ENCODE results near the gene ARIH2.

Gene ARIH2

GRCh38 chr3:48979451-48979850 is 60.8 kb downstream of the ARIH2 start:
- no peak for DNase-seq

DNA sequence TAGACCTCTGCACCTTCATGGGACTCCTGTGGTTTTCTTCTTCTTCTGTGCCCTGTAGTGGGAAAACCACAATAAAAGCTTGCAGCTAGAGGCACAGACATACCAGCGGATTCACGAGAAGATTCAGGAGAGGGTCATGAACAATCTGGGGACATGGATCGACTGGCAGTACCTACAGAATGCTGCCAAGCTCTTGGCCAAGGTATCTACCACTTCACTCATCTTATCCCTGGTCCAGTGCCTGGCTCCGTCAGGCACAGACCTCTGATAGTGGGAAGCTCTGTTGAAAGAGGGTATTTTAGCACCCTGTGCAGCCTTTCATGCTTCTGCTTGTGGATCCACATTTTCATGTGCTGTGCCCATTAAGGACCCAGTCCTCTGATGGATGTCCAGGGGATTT is 61.7 kb downstream of the ARIH2 start:
- DNase-seq: no peak

DNA sequence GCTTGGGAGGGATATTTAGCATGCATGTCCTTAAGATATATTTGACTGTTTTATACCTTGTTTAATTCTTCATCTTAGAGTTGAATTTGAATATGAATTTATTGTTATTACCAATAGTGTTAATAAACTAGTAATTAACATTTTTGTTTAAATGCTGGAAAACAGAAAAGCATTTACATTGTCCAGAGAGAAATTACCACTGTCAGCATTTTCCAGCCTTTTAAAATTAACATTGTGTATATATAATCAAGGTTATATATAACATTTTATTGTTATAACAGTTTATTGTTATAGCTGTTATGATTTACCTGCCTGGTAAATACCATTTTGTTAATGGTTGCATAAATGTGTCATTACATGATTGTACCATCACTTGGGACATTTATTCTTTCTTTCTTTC is 63.4 kb downstream of the ARIH2 start:
- no peak for DNase-seq

DNA sequence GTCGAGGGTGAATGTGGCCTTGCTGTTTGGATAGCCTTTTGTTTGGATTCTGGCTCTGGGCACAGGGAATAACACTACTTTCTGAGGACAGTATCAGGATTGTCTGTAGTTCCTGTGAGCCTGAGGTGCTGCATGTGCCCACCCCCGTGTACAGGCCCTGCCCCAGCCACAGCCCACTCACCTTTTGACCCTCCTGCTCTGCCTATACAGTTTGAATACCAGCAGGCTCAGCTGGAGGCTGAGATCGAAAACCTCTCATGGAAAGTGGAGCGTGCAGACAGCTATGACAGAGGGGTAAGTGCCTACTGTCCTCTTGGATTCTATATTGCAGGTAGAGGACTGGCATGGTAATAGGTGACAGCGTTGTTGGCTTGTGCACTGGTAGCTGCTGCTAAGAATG is 64.0 kb downstream of the ARIH2 start:
- DNase-seq: no peak

- DNase-seq: no peak
These were observed 64.5 kb downstream of the ARIH2 start for GRCh38 chr3:48983096-48983495.

DNA sequence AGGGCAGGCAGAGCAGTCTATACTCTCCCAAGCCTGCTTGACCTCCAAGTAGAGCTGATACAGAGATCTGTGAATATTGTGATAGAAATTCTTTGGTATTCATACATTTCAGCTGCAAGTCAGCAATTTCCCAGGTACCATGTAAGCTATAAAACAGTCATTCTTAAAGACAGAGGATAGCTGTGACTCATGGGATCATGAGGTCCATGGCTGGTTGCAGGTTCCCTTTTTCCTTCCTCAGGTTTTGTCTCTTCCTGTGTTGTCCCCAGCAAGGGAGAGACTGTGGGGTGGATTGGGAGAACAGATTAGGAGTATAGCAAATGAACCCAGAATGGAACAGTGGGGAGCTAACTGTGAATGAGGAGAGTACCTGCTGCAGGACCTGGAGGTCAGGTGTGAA is 66.0 kb downstream of the ARIH2 start:
- DNase-seq: no peak

DNA sequence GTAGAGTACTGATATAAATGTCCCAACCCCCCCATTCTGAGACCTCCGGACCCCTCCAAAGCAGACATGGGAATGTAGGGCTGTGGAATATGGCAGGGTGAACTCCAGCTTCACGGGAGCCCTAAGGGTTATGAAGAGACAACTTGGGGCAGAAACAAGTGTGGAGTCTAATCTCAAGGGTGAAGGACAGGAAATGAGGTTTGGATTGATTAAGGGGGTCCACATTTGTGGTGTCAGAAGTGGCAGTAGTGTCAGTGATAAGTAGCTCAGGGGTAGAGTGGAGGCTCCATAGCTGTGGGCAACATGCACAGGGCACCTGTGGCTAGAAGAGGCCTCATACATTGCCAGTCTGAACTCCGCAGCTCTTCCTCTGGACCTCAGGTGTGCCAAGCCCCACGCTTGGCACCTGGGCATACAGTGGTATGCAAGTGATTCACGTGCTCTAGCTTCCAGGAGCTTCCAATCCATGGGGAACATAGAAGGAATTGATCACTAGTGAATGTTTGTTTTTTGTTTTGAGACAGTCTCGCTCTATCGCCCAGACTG is 67.3 kb downstream of the ARIH2 start:
- no peak for DNase-seq

DNA sequence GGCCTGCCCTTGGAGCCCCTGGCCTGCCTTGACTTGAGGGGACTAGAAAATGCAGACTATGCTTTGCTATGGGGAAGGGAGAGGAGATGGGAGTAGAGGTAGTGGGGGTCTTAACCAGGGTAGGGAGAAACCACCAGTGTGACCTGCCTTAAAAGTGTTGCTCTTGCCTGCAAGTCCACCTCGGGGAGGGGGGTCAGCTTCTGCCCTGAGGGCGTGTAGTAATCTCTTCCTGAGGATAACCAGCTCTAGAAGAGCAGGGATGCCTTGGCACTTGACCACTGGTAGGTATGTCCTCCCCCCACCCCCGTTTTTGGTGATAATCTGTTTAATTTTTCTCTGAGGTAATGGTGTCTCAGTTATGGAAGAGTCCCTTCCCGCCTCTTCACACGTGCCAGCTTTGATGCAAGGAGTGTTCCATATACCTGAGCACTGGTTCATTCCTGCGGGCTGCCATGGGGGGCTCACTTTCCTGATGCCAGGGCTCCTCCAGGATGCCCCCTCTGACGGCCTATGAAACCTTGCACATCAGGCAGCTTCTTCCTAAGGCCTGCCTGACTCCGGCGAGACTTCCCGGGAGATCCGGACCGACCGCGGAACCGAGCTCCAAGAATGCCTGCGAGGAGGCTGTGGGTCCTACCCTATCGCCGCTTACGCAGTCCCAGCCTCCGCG is 70.6 kb downstream of the ARIH2 start:
- DNase-seq: no peak

DNA sequence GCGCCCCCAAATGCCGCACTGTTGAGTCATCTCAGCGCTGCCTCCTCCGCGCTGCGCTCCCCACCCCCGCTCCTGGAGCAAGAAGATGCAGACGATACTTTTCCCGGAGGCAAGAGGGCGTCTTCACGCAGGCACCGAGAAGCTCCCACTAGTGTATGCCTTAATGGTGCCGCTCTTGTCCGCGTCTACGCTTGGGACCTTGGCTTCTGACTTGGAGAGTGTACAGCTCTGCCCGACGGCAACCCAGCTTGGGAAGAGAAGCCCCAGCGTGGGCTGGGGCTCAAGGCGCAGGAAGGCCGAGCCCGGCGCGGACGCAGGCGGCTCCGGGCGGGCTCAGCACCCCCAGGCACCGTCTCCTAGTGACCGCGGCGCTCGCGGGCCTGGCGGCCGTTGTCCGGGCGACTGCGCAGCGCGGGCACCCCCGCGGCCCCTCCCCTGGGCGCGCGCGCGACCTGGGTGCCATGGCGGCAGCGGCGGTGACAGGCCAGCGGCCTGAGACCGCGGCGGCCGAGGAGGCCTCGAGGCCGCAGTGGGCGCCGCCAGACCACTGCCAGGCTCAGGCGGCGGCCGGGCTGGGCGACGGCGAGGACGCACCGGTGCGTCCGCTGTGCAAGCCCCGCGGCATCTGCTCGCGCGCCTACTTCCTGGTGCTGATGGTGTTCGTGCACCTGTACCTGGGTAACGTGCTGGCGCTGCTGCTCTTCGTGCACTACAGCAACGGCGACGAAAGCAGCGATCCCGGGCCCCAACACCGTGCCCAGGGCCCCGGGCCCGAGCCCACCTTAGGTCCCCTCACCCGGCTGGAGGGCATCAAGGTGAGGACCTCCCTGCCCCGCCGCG is 71.4 kb downstream of the ARIH2 start, which contains the start of gene P4HTM:
Gene P4HTM, plus strand, starts transcription at position 446 of the 840 bp plus-strand sequence. Its CDS starts 16 bp downstream, at position 462.
- DNase-seq: peak; percentile 39

DNA sequence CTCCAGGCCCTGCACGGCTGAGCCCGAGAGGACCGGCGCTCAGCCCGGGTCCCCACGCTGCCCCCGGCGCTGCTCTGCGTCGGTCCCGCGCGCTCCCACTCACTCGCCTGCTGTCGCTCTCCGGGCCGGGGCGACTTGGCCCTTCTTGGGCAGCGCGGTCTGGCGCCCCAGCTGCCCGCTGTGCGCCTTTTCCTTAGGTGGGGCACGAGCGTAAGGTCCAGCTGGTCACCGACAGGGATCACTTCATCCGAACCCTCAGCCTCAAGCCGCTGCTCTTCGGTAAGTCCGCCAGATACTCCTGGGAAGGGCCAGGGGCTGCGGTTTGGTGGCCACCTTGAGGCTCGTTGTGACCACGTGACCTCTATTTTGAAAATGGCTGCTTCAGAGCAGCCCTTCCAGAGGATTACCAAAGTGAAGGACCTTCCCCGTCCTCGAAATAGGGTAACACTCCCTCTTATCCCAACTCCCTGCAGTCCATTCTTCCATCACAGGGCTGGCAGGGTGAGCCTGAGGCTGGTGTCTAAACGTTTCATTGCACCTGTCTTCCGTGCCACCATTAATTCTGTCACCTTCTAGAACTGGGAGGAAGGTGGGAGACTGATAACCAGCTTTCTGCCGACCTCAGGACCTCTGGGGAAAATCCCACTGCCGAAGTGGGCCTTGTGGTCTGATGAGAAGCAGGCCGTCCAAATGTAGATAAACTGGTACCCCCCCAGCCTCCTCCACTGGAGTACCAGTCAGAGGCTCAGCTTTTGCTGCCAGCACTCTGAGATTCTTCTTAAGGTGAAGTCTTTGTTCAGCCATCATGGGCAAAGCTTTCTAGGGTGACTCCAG is 72.2 kb downstream of the ARIH2 start:
- no peak for DNase-seq

DNA sequence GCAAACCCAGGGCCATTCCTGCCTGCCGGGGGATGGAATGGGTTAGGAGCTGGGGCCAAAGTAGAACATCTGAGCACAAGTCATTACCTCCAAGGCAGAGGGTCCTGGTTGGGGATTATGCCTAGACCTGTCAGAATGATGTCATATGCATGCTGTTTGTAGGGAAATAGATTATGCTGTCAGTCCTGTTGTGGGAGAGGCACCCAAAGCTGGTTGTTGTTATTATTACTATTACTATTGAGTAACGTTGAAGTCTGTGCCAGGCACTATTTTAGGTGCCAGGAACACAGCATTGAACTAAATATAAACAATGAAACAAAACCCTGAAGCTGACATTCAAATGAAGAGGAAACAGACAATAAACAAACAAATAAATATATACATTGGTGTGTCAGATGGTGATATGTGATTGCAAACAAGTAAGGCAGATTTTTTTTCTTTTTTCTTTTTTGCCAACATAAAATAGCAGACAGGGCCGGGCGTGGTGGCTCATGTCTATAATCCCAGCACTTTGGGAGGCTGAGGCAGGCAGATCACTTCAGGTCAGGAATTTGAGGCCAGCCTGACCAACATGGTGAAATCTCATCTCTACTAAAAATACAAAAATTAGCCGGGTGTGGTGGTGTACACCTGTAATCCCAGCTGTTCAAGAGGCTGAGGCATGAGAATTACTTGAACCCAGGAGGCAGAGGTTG is 73.4 kb downstream of the ARIH2 start:
- no peak for DNase-seq

GRCh38 chr3:48993834-48994233 is 75.2 kb downstream of the ARIH2 start:
- DNase-seq: no peak

GRCh38 chr3:48996640-48997039 is 78.0 kb downstream of the ARIH2 start:
- DNase-seq: no peak

- DNase-seq: no peak
These were observed 78.5 kb downstream of the ARIH2 start for GRCh38 chr3:48997102-48997635.

- no peak for DNase-seq
These were observed 79.3 kb downstream of the ARIH2 start for GRCh38 chr3:48997714-48998637.

GRCh38 chr3:48999085-48999858 is 80.6 kb downstream of the ARIH2 start:
- DNase-seq: no peak

DNA sequence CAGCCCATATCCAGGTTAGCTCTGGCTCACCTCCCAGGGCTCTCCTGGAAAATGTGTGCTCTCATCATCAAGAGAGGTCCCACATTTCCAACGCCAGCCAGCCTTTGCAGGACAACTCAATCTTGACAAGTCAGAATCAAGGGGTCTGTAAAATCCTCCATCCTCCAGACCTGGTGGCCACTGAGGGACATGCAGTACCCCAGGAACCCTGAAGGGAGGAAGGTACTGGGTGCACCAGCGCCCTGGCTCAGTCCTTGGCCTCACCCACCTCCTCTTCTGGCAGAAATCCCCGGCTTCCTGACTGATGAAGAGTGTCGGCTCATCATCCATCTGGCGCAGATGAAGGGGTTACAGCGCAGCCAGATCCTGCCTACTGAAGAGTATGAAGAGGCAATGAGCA is 82.5 kb downstream of the ARIH2 start:
- no peak for DNase-seq

GRCh38 chr3:49004352-49005302 is 86.0 kb downstream of the ARIH2 start:
- no peak for DNase-seq

- DNase-seq: no peak
These were observed 86.7 kb downstream of the ARIH2 start for GRCh38 chr3:49005303-49005680.
